Measurements from ENCODE around the gene PLVAP.

PLVAP gene

DNA sequence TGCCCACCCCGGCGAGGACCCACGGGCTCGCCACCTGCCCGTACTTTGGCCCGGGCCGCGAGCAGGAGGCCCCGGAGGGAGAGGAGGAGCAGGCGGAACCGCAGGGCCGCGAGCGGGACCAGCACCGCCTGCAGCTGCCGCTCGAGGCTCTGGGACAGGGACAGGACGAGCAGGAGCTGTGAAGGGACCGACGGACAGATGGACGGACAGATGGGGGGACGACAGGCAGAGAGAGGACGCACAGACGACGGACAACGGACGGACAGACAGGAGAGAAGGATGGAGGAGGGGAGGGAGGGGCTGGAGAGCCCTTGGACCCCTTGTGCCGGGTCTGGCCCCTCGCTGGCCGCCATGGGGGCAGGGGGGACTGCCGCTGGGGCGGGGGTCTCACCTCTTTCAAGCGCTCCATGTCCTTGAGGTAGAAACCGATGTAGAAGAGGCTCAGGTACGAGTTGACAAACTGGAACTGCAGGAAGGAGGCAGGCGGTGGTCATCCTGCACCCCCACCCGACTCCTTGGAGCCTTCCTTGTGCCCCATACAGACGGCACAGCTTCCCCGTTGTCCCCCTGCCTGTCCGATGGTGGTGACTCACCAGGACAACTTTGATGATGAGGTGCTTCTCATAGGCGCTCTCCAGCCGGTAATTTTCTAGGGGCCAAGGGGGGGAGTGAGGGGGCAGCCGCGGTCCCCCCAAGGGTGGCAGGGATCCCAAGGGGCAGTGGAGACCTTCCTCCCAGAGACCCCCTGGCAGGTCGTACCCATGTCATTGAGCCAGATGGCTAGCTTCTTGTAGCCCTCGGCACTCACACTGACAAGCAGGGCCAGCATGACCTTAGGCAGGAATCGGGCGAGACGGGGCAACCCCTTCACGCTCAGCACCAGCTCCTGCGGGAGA lies 47.5 kb downstream of the PLVAP start:
- Histone ChIP-seq H2BK5ac (ENCODE audit: low read length) (no peak overlapping the region), H3K36me3 (ENCODE audit: control insufficient read depth, insufficient read depth, low read length) (no peaks in the 10 kb centered on the region), H3K18ac (ENCODE audit: low read length) (no peak overlapping the region)

GRCh38 chr19:17328517-17329365 lies 48.4 kb downstream of the PLVAP start:
- no peak overlapping the region for H4K5ac ChIP-seq (ENCODE audit: low read length)
- no peaks in the 10 kb centered on the region for H3K27me3 ChIP-seq (ENCODE audit: insufficient read depth, low read length, poor library complexity)
- H3K4me2 ChIP-seq (ENCODE audit: low read length): peak overlapping the region; percentile 70
- no peaks in the 10 kb centered on the region for H3K79me1 ChIP-seq (ENCODE audit: low read length)
- peak overlapping the region; percentile 55 for H3K4me3 ChIP-seq (ENCODE audit: low read length)
- H3K9ac ChIP-seq (ENCODE audit: low read length): peak overlapping the region; percentile 76
- H3K18ac ChIP-seq (ENCODE audit: low read length): peak overlapping the region; percentile 89
- peak overlapping the region; percentile 5 for H2BK120ac ChIP-seq (ENCODE audit: low read depth, low read length)
- H3K4me1 ChIP-seq (ENCODE audit: control insufficient read depth, low read depth, low read length): no peaks in the 10 kb centered on the region
- H3K36me3 ChIP-seq (ENCODE audit: control insufficient read depth, insufficient read depth, low read length): no peaks in the 10 kb centered on the region
- no peak for DNase-seq
- no peak overlapping the region for H2AK5ac ChIP-seq (ENCODE audit: low read length)
- peak overlapping the region; percentile 41 for H3K4ac ChIP-seq (ENCODE audit: low read depth, low read length)
- no CpG with 5 or more reads among the region's 94 CpGs for WGBS (ENCODE audit: extremely low coverage, insufficient coverage, low lambda C conversion rate)
- H3K23ac ChIP-seq (ENCODE audit: low read length): peak overlapping the region; percentile 66
- no peak overlapping the region for H4K8ac ChIP-seq (ENCODE audit: low read depth, low read length)
- H3K79me2 ChIP-seq (ENCODE audit: control insufficient read depth, insufficient read depth, low read length): no peaks in the 10 kb centered on the region
- H3K56ac ChIP-seq (ENCODE audit: low read length): peak overlapping the region; percentile 82
- H2BK15ac ChIP-seq (replicated peaks; ENCODE audit: low read depth): no peak overlapping the region
- peak overlapping the region; percentile 86 for H3K27ac ChIP-seq (ENCODE audit: low read depth, low read length)
- H2BK5ac ChIP-seq (ENCODE audit: low read length): no peak overlapping the region

More for the DNA sequence above, 47.5 kb downstream of the PLVAP start:
- Histone ChIP-seq H3K23ac (ENCODE audit: low read length) (peak overlapping the region; percentile 66), H3K56ac (ENCODE audit: low read length) (peak overlapping the region; percentile 60), H3K9ac (ENCODE audit: low read length) (no peak overlapping the region), H3K4ac (ENCODE audit: low read depth, low read length) (no peak overlapping the region), H3K27ac (ENCODE audit: low read depth, low read length) (no peak overlapping the region), H3K27me3 (ENCODE audit: insufficient read depth, low read length, poor library complexity) (no peaks in the 10 kb centered on the region), H4K5ac (ENCODE audit: low read length) (no peak overlapping the region), H3K79me2 (ENCODE audit: control insufficient read depth, insufficient read depth, low read length) (no peaks in the 10 kb centered on the region), H2BK15ac (replicated peaks; ENCODE audit: low read depth) (no peak overlapping the region), H3K79me1 (ENCODE audit: low read length) (no peaks in the 10 kb centered on the region), H4K8ac (ENCODE audit: low read depth, low read length) (no peak overlapping the region), H3K4me3 (ENCODE audit: low read length) (no peak overlapping the region), H3K4me1 (ENCODE audit: control insufficient read depth, low read depth, low read length) (no peaks in the 10 kb centered on the region), H2AK5ac (ENCODE audit: low read length) (no peak overlapping the region), H2BK120ac (ENCODE audit: low read depth, low read length) (no peak overlapping the region), H3K4me2 (ENCODE audit: low read length) (no peak overlapping the region)
- no CpG with 5 or more reads among the region's 51 CpGs for WGBS (ENCODE audit: extremely low coverage, insufficient coverage, low lambda C conversion rate)
- DNase-seq: no peak

GRCh38 chr19:17327654-17328516 lies 49.3 kb downstream of the PLVAP start:
- Histone ChIP-seq H3K79me2 (ENCODE audit: control insufficient read depth, insufficient read depth, low read length) (no peaks in the 10 kb centered on the region), H3K4ac (ENCODE audit: low read depth, low read length) (peak overlapping the region; percentile 41), H2AK5ac (ENCODE audit: low read length) (no peak overlapping the region), H3K9ac (ENCODE audit: low read length) (peak overlapping the region; percentile 76), H2BK120ac (ENCODE audit: low read depth, low read length) (peak overlapping the region; percentile 5), H3K27ac (ENCODE audit: low read depth, low read length) (peak overlapping the region; percentile 86), H2BK15ac (replicated peaks; ENCODE audit: low read depth) (no peak overlapping the region), H3K23ac (ENCODE audit: low read length) (peak overlapping the region; percentile 45), H3K4me3 (ENCODE audit: low read length) (peak overlapping the region; percentile 55), H3K56ac (ENCODE audit: low read length) (peak overlapping the region; percentile 82), H4K5ac (ENCODE audit: low read length) (no peak overlapping the region), H3K4me1 (ENCODE audit: control insufficient read depth, low read depth, low read length) (no peaks in the 10 kb centered on the region), H3K36me3 (ENCODE audit: control insufficient read depth, insufficient read depth, low read length) (no peaks in the 10 kb centered on the region), H3K4me2 (ENCODE audit: low read length) (peak overlapping the region; percentile 70), H4K8ac (ENCODE audit: low read depth, low read length) (no peak overlapping the region), H3K79me1 (ENCODE audit: low read length) (no peaks in the 10 kb centered on the region), H2BK5ac (ENCODE audit: low read length) (no peak overlapping the region), H3K18ac (ENCODE audit: low read length) (peak overlapping the region; percentile 89), H3K27me3 (ENCODE audit: insufficient read depth, low read length, poor library complexity) (no peaks in the 10 kb centered on the region)
- DNase-seq: peak; percentile 98
- WGBS (ENCODE audit: extremely low coverage, insufficient coverage, low lambda C conversion rate): no CpG with 5 or more reads among the region's 64 CpGs

GRCh38 chr19:17327068-17327653 lies 50.0 kb downstream of the PLVAP start:
- Histone ChIP-seq H3K4ac (ENCODE audit: low read depth, low read length) (no peak overlapping the region), H2AK5ac (ENCODE audit: low read length) (no peak overlapping the region), H3K4me3 (ENCODE audit: low read length) (no peak overlapping the region), H3K23ac (ENCODE audit: low read length) (no peak overlapping the region), H3K27me3 (ENCODE audit: insufficient read depth, low read length, poor library complexity) (no peaks in the 10 kb centered on the region), H4K5ac (ENCODE audit: low read length) (no peak overlapping the region), H3K79me1 (ENCODE audit: low read length) (no peaks in the 10 kb centered on the region), H3K36me3 (ENCODE audit: control insufficient read depth, insufficient read depth, low read length) (no peaks in the 10 kb centered on the region), H3K18ac (ENCODE audit: low read length) (no peak overlapping the region), H2BK120ac (ENCODE audit: low read depth, low read length) (no peak overlapping the region), H2BK15ac (replicated peaks; ENCODE audit: low read depth) (no peak overlapping the region), H3K4me1 (ENCODE audit: control insufficient read depth, low read depth, low read length) (no peaks in the 10 kb centered on the region), H4K8ac (ENCODE audit: low read depth, low read length) (no peak overlapping the region), H3K79me2 (ENCODE audit: control insufficient read depth, insufficient read depth, low read length) (no peaks in the 10 kb centered on the region), H3K56ac (ENCODE audit: low read length) (peak overlapping the region; percentile 66), H2BK5ac (ENCODE audit: low read length) (no peak overlapping the region), H3K9ac (ENCODE audit: low read length) (peak overlapping the region; percentile 53), H3K4me2 (ENCODE audit: low read length) (peak overlapping the region; percentile 64), H3K27ac (ENCODE audit: low read depth, low read length) (peak overlapping the region; percentile 49)
- no peak for DNase-seq
- WGBS (ENCODE audit: extremely low coverage, insufficient coverage, low lambda C conversion rate): no CpG with 5 or more reads among the region's 27 CpGs

DNA sequence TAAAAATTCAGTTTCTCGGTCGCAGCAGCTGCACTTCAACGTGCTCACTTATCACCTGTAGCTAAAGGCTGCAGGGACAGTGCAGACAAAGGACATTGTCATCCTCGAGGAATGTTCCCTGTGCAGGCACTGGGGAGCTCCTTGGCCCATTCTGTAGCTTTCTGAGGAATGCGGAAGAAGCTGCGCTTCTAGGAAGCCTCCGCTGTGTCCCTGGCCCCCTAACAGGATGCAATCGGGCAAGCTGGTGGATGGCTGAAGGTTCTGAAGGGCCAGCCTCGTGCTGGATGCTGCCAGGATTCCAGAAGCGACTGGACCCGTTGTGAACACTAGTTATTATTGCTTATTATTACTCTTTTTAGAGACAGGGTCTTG lies 50.6 kb downstream of the PLVAP start:
- Histone ChIP-seq H2BK5ac (ENCODE audit: low read length) (no peak overlapping the region), H3K9ac (ENCODE audit: low read length) (no peak overlapping the region), H3K18ac (ENCODE audit: low read length) (no peak overlapping the region), H4K5ac (ENCODE audit: low read length) (no peak overlapping the region), H3K27me3 (ENCODE audit: insufficient read depth, low read length, poor library complexity) (no peaks in the 10 kb centered on the region), H3K36me3 (ENCODE audit: control insufficient read depth, insufficient read depth, low read length) (no peaks in the 10 kb centered on the region), H3K4ac (ENCODE audit: low read depth, low read length) (no peak overlapping the region), H3K4me2 (ENCODE audit: low read length) (no peak overlapping the region), H3K4me3 (ENCODE audit: low read length) (no peak overlapping the region), H3K4me1 (ENCODE audit: control insufficient read depth, low read depth, low read length) (no peaks in the 10 kb centered on the region), H3K27ac (ENCODE audit: low read depth, low read length) (no peak overlapping the region), H3K79me1 (ENCODE audit: low read length) (no peaks in the 10 kb centered on the region), H2BK15ac (replicated peaks; ENCODE audit: low read depth) (no peak overlapping the region), H3K79me2 (ENCODE audit: control insufficient read depth, insufficient read depth, low read length) (no peaks in the 10 kb centered on the region), H3K23ac (ENCODE audit: low read length) (no peak overlapping the region), H3K56ac (ENCODE audit: low read length) (no peak overlapping the region), H4K8ac (ENCODE audit: low read depth, low read length) (no peak overlapping the region), H2BK120ac (ENCODE audit: low read depth, low read length) (no peak overlapping the region), H2AK5ac (ENCODE audit: low read length) (no peak overlapping the region)
- DNase-seq: peak; percentile 89
- WGBS (ENCODE audit: extremely low coverage, insufficient coverage, low lambda C conversion rate): no CpG with 5 or more reads among the region's 11 CpGs
